GM19240 (cell line): Measurements from ENCODE around the gene TMEM9B.
"Not testable (repeated sequence)": the region's sequence is repeated elsewhere in the genome, so short reads cannot be mapped to it uniquely, and the experiment has no call there.

Source experiments
- DNase-seq: peaks from one replicate; pipeline ENCODE4 v3.0.0; 2011; ENCODE audit warnings: low spot score; ENCODE audit not compliant: insufficient read length

The TMEM9B gene

DNA sequence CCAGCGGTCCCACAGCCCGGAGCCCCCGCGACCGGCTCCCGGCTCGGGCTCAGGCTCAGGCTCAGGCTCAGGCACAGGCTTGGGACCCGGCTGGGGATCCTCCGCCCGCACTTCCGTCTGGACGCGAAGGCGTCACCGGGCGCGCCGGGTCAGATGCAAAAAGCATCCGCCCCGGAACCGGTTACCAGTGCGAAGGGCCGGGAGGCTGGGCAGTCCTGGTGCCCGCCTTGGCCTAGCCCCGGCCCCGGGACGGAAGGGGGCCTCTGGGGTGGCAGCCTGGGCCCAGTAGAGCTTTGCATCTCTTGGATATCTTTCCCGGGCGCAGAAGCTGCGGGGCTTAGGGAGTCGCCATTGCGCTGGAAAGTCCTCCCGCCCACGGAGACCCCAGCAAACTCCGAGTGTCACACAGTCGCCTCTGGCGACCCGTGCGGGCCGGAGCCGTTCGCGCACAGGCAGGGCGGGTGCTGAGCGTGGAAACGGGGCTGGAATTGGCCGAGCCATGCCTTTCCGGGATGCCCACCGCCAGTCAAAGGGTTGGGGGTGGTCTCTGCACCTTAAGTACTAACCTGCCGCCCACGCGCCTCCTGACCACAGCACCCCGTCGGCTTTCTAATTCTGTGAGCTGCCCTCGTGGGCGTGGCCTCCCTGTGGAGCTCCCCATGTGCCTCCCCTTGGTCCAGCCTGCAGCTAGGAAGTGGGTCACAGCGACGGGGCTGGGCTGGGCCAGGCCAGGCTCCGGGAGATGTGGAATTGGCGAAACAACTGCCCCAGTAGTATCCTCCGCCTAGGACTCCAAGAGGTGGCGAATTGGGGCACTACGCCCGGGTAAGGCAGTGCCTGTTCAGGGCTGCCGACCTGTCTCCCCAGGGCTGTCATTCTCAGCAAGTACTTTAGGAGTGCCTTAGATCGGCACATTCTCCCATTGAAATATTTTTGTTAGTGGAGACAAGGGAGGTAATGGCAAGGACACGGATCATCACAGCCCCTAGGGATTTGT, at the start of gene TMEM9B:
Gene TMEM9B, minus strand, starts transcription at position 119 of the 997 bp plus-strand sequence. CDS start 129 bp downstream, outside the sequence.
- peak; percentile 61 for DNase-seq

GRCh38 chr11:9013373-9013772, 49.1 kb upstream of the TMEM9B start:
- no peak for DNase-seq

DNA sequence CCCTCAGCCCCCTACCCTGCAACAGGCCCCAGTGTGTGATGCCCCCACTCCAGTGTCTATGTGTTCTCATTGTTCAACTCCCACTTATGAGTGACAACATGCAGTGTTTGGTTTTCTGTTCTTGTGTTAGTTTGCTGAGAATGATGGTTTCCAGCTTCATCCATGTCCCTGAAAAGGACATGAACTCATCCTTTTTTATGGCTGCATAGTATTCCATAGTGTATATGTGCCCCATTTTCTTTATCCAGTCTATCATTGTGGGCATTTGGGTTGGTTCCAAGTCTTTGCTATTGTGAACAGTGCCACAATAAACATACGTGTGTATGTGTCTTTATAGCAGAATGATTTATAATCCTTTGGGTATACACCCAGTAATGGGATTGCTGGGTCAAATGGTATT, 45.3 kb upstream of the TMEM9B start:
- DNase-seq = not testable (repeated sequence)

DNA sequence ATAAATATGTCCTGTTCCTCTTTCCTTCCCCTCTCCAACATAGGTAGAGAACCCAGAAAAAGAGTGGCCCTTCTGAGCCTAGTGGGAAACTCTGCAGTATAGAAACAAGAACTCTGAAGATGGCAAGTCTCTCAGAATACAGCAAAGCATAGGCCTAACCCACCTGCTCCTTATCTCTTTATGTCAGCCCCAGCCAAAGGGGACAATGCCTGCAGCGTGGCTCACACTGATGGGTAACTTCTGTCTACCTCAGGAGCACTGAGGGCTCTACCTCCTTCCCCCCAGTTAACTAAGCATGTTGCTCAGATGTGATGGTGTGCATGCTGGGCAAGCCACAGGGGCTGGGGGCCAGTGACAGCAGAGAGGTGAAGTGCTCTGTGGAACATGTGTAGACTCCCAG, 44.4 kb upstream of the TMEM9B start:
- no peak for DNase-seq

GRCh38 chr11:9008011-9008550, 43.8 kb upstream of the TMEM9B start:
- DNase-seq = no peak

DNA sequence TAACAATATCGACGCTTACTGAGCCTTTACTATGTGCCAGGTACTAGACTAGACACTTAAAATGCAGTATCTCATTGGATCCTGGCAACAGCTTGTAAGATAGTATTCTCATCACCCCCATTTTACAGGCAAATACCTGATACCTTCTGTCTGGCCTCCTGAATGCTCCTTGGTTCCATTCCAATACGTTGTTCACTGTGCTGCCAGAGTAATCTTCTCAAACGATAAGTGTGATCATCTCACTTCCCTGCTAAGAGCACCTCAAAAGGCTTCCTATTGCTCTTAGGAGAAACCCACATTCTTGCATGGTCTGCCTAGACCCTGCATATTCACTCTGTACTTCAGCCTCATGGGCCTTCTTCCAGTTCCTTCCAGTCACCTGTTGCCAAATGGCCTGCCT, 40.8 kb upstream of the TMEM9B start:
- no peak for DNase-seq

DNA sequence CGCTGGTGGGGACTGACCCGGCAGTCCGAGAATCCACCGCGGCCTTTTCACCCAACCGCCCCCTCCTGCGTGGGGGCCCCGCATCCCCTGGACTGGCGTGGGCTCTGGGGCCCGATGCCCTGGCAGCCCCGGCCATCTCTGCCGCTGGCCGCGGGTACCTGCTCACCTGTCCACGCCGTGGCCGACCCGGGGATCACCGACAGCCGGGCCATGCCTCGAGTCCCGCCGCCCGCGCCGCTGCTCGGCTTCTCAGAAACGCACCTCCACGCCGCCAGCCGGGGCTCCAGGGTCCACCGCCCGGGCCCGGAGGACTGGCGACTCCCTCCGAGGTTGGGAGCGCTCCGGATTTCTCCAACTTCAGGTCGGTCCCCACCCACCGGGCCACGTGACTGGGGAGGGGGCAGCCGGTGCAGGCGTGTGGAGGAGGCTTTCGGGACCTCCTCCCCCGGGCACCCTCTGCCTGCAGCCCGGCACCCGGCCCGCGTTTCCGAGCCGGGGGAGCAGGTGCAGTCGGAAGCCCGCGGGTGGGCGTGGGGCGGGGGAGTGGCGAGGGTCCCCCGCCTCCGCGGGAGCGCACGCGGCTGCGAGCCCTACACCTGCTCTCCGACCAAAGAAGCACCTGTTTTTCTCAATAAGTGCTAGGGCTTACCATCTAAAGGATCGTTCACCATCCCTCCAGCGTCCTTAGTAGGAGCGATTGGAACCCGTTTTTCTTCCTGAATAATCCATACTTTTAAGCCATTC, 40.1 kb upstream of the TMEM9B start:
- DNase-seq = no peak

DNA sequence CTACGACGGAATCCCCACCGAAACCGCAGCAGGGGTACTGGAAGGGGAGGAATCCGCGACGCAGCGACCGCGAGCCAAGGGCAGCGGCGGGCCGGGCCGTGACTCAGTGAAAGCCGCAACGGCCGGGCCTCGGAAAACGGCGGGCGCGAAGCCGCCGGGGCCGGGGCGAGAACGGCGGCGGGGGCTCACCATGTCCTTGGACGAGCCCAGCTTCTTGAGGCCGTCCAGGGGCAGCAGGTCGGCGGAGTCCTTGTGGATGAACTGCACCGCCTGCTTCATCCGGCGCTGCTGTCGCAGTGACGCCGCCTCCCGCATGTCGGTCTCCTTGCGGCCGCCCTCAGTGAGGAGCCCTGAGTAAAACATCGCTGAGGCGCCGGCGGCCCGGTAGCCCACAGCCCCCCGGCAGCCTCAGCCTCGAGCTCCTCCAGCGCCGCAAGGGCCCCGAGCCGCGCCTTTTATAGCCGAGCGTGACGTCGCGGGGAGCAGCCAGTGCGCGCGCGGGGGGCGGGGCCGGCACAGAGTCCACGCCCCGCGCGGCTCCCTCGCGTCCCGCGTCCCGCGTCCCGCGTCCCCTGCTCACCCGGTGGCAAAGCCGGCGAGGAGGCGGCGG, 39.4 kb upstream of the TMEM9B start, which contains the start of gene NRIP3:
Gene NRIP3, minus strand, starts transcription at position 429 of the 610 bp plus-strand sequence. Its CDS starts 66 bp downstream, at position 363.
- DNase-seq = no peak

GRCh38 chr11:9002920-9003572, 38.8 kb upstream of the TMEM9B start:
- DNase-seq = no peak

GRCh38 chr11:9001736-9002135, 37.5 kb upstream of the TMEM9B start:
- DNase-seq = no peak

- DNase-seq = no peak
Observed at GRCh38 chr11:8998017-8998416, 33.8 kb upstream of the TMEM9B start.

DNA sequence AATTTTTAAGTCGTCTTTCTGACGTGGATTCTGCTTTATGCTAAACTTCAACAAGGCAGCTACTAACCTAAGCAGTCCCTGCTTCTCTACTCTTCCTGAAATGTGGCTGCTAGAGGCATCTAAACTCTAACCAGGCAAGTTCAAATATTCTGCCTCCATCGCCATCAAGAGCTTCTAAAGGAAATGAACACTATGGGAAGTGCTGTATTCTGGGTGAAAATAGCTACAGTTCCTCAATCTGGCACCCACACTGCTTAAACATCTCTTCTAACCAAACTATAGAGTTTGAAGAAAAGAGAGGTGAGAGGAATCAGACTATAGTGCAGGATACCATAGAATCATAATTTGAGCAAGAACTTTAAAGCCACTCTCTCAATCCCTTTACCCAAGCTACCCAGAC, 33.2 kb upstream of the TMEM9B start:
- DNase-seq = no peak

GRCh38 chr11:8989453-8989852, 25.2 kb upstream of the TMEM9B start:
- DNase-seq = no peak

DNA sequence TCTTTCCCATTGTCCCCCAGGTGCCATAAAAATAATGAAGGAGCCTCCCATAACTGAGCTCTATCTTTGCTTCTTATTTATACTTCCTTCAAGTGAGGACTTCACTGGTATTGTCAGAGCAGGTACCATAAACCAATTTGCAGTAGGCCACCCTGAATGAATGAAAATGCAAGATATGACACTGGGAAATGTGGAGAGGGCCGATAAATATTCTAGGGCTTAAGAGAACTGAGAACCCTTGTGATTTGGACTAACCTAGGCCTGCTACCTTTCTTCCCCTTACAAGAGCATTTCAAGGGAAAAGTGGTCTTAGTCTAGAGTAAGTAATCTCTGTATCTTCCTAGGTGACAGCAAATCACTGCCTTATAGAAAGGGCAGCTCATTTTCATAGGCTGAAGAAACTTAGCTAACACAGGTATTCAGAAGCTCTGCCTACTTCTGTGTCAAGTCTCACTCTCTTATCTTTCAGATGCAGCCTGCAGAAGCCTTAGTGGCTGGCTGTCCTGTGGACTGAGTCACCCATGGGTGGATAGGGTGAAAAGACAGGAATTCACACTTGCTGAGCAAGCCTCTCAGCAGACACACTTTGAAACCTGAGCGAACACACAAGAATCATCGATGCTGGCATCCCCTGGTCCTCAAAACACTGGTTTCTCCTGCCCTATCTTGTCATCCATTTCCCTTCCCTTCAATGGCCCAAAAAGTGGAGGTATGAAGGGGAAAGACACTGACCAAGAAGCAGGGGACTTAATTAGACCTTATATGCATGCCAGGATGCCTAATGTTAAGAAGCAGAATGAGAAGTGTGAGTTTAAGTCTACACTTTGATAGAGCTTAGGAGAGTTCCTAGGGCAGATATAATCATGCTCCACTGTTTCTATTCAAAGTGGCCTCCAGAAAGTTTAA, 24.3 kb upstream of the TMEM9B start:
- DNase-seq = no peak

GRCh38 chr11:8987446-8987845, 23.2 kb upstream of the TMEM9B start:
- no peak for DNase-seq

- not testable (repeated sequence) for DNase-seq
Observed at GRCh38 chr11:8986772-8987171, 22.5 kb upstream of the TMEM9B start.

DNA sequence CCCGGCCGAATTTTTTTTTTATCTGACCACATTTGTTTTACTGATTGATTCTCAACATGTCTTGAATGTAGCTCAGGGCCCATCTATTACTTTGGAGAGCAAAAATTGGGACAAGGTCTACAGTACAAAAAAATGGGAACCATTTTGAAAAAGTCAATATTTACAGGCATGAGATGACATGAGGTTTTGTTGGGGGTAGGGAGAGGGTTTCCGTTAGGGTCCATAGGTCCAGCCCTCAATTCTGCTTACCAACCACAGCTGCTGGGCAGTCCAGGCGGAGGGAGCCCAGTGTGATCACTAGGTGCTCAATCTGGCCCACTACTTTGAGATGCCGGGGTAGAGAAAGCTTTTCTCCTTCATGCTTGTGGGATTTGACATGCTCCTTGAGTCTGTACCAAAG, 21.2 kb upstream of the TMEM9B start:
- DNase-seq = no peak

- no peak for DNase-seq
Observed at GRCh38 chr11:8983552-8983951, 19.3 kb upstream of the TMEM9B start.

- DNase-seq = no peak
Observed at GRCh38 chr11:8980485-8980884, 16.2 kb upstream of the TMEM9B start.

DNA sequence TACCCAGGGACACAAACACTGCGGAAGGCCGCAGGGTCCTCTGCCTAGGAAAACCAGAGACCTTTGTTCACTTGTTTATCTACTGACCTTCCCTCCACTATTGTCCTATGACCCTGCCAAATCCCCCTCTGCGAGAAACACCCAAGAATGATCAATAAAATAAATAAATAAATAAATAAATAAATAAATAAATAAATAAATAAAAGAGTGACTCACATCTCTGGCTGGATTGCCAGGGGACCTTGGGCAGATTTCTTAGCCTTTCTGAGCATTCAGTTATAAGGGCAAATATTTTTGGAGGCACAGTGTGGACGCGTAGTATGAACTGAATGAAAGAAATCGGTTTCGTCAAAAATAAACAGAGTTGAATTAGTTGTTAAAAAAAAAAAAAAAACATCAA, 15.1 kb upstream of the TMEM9B start:
- not testable (repeated sequence) for DNase-seq
